Measurements from ENCODE around the gene IWS1.

The IWS1 gene

DNA sequence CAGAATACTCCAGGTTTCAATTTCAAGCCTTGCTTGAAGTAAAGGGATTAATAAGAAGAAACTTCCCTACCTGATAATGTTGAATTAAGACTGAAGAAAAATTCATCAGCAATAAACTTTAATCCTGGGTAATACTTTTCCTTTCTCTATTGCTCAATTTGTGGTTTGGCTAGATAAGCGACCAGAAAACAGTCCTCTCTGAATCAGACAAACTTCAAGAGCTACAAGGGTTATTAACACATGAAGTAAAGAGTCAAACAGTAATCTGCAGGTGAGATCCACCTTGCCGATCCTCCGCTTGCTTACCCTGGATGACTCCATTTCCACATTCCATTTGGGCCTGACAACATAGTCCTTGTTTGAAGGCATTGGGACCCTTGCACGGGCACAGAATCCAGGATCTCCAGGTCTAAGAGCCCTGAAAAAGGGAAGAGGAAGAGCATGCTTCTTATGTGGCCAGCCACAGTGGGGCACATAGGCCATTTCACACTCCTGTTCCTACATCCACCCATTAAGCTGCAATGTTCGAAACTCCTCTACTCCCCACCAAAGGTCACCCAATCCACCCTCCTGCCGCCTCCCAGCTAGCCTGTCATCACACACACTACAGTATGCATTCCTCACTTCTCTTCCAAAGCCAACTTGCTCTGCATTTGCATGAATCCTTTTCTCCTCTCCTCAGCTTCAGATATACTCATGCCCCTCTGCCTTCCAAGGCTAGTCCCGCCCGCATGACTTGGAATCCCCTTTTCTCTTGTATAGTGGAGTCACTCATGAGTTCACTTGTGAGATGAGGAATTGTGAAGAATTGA, 39.8 kb downstream of the IWS1 start:
- no peak for DNase-seq

DNA sequence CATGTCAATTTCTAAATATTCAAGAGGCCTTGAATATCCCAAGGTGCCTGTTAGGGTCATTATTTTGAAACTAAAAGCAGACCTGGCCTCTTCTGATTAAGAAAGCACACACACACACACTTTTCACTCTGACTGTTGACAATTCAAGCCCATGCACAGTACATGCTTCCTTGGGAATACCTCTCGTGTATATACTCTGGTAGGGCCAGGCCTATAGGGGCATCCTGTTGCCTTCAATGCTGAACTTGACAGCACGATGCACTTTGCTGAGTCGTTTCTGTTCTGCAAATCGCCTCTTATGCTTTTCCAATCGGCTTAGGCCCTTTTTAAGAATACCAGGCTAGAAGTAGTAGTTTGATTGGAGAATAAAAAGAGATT, 40.6 kb downstream of the IWS1 start:
- DNase-seq, result peak in 1 of 2 donors; percentile 4

GRCh38 chr2:127485051-127485693, 41.1 kb downstream of the IWS1 start:
- DNase-seq, result peak in 1 of 2 donors; percentile 21

GRCh38 chr2:127482031-127482430, 44.3 kb downstream of the IWS1 start:
- DNase-seq, result no peak

DNA sequence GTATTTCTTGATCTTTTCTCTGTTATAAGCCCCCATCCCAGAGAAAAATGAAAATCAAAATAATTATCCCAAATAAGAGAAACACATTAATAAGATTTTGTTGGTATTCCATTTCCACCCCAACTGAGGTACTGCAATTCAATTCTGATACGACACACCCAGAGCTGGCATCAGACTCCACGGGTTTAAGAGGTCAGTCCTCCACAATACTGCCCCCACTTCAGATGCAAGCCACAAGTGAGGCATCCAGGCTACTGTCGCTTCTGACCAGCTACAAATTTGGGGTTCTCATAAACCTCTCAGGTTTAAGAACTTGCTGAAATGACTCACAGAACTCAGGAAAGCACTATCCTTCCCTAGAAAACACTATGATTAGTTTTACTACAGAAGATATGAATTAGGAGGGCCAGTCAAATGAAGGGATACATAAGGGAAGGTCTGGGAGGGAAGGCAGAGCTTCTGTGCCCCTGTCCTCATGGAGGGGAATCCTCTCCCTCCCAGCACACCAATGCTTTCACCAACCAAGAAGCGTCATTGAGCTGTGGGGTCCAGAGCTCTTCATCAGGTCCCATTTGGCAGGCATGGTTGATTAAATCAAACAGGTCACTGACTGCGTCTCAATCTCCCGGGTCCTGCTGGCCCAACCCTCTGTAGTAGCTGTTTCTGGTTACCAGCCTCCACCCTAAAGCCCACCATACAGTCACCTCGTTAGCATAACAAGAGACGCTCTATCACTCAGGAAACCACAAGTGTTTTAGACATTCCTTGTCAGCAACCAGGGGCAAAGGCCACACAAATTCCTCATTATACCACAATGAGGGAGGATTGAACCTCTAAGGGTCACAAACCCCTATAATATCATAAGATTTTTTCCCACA, 46.2 kb downstream of the IWS1 start:
- DNase-seq, result no peak

DNA sequence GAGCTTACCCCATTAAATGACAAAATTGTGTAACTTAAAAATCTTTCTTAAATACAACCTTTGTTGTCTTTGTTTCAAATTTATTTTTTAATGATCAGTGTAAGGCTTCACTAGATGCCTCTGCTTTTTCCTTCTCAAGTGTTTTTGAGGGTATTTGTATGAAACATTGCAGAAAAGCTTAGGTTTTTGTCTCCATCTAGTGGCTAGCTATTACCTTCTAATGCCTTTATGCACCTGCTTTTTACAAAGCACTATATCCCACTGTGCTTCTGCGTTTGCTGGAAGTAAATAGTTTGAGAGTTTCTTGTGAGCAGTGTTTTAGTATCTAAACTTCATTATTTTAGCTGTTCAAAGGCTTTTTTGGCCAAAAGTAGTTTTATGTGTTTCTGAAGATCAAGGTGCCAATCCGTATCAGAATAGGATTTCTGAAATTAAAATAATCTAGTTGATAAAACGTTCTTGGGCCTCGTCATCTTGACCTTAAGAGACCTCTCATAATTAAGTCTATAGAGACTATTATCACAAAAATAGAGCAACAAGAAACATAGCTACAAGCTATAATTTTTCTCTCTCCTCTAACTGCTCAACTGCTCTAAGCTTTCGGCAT, 47.0 kb downstream of the IWS1 start:
- DNase-seq, result peak in 1 of 2 donors; percentile 50

GRCh38 chr2:127475788-127476187, 50.5 kb downstream of the IWS1 start:
- DNase-seq, result no peak

DNA sequence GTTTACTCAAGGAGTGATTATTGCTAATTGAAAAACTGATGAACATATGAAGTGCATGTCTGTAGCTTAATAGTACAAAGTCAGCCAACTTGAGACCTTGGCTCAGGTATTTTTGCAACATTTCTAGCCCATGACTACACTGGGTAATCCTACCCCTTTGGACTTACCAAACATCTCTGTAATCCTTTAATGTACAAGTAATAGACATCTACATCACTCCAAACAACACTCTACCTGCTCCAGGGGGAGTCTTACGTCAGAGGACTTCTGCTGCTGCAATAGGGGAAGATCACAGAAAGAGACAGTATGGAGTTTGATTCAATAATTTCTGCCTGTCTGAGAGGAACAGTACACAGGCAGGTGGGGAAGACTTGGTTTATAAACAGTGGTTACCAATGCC, 54.0 kb downstream of the IWS1 start:
- no peak for DNase-seq

DNA sequence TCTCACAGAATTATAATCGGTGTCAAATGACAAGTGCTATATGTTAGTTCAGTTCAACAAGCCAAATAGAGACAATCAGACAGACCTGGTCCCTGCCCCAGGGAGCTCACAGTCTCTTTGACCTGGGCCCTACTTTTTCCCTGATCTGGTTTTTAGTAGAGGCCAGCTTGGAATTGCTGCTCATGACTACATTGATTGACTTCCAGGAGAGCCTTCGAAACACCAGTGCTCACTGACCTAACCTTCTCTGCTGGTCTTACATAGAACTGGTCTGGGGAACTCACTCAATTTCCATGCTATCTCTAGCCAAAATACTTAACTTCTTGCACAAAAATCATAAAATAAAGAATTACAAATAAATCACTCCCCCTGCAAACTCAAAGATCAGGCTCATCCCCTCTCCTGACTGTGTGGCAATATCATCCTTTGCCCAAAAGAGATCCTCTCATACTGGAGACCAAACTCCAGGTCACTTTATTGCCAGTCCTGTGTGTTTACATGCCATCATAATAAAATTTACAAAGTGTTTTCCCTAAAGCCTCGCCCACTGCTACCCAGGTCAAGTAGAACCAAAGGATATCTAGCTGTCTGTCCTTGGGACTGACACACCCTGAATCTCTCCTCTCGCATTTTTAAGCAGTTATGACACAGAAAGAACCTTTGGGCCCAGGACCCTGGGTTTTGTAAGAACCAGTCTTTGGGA, 54.9 kb downstream of the IWS1 start:
- DNase-seq, result no peak

DNA sequence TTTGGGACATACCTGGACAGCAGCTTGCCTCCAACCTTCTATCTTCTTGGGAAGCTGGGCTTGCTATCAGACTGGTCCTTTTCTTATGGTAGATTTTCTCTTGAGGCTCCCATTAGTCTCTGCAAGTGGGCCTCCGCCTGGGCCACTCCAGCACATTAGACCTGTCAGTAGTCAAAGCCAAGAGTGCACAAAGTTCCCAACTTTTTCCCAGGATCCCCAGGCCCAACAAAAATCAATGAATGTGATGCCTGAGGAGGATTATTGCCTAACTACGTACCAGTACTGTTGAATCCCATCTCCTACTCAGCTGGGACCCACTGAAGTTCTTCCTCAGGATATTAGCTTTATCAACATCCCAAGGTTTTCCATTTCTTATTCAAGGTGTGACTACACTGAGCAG, 56.3 kb downstream of the IWS1 start:
- DNase-seq, result no peak

- DNase-seq, result no peak
Measured at GRCh38 chr2:127469051-127469450, 57.2 kb downstream of the IWS1 start.

DNA sequence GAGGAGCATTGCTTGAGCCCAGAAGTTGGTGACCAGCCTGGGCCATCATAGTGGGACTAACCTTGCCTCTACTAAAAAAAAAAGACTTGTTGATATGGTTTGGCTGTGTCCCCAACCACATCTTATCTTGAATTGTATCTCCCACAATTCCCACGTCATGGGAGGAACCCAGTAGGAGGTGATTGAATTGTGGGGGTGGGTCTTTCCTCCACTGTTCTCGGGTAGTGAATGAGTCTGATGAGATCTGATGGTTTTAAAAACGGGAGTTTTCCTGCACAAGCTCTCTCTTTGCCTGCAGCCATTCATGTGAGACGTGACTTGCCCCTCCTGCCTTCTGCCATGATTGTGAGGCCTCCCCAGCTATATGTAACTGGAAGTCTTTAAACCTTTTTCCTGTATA, 61.0 kb downstream of the IWS1 start:
- no peak for DNase-seq

GRCh38 chr2:127464470-127465257, 61.6 kb downstream of the IWS1 start:
- DNase-seq, result no peak

DNA sequence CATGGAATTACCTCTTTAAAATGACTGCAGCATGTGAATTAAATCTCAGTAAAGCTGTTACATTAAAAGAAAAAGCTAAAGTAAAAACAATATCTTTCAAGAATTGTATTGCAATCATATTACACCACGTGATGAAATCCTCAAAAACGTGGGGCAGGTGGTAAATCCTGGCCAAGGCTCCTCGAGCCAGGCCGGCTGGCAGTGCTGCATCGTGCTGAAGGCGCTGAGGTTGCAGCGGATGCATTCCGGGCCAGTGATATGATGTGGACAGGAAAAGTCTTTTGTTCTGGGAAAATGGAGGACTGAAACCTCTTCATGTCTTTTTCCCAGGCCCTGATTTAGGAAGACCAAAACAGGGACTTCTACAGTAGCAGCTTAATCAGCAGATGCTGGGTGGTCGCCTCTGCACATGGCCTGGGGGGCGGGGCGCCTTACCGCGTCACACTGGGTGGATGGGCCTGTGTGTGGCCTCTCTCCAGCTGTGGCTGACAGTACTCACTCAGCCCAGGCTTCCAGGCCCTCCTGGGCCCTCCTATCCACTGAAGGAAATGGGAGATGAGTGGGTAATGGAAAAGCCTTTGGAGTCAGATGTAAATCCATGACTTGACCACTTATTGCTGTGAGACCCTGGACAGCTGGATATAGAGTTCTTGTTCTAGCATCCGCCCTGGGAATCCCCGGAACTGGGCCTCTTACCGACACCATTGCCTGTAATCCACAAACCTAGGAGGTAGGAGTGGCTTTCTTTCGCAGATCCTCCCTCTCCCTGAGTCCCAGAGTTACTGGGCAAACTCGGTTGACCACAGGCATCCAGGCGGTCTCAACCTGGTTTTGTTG, 62.9 kb downstream of the IWS1 start:
- DNase-seq, result no peak

DNA sequence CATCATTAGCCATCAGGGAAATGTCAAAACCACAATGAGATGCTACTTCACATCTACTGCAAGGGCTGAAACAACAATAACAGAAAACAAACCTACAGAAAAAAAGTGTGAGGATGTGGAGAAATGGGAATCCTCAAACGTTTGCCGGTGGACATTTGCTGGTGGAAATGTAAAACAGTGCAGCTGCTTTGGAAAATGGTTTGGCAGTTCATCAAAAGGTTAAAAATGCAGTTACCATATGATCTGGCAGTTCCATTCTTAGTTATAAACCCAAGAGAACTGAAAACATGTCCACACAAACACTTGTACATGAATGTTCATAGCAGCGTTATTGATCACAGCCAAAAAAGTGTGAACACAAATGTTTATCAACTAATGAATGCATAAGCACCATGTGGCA, 63.8 kb downstream of the IWS1 start:
- DNase-seq, result no peak

GRCh38 chr2:127456960-127457359, 69.3 kb downstream of the IWS1 start:
- DNase-seq, result no peak

DNA sequence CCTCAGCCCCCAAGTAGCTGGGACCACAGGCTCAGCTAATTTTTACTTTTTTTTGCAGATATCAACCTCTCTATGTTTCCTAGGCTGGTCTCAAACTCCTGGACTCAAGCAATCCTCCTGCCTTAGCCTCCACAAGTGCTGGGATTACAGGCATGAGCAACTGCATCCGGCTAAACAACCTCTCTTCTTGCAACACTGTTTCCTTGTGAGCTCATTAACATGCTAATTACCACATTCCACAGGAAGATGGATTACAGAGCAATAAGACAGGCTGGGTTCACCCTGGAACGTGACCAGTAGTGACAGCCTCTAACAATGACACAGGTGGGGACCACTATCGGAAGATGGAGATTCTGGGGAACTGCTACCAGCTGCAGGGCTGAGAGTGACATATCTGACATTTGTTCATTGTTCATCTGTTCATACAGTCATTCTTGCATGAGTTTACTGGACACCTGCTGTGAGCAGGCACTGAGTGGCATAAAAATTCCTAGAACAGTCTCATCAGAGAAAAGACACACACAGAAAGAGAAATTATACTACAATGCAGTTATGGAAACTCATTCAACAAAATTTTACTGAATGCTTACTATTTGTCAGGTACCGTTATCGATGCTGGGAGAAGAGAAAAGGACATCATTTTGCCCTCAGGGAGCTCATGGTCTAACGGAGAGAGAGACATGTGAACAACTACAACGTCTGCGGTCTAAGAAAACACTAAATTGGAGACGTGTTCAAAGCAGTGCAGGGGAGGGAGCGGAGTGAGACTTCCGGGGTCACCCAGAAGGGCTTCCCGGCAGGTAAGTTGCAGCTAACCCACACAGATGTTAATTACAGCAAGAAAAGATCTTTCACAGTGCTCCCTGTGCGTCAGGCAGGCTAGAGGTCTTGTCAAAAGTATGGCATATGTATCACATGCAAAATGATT, 70.5 kb downstream of the IWS1 start:
- DNase-seq, result peak in 1 of 2 donors; percentile 32

DNA sequence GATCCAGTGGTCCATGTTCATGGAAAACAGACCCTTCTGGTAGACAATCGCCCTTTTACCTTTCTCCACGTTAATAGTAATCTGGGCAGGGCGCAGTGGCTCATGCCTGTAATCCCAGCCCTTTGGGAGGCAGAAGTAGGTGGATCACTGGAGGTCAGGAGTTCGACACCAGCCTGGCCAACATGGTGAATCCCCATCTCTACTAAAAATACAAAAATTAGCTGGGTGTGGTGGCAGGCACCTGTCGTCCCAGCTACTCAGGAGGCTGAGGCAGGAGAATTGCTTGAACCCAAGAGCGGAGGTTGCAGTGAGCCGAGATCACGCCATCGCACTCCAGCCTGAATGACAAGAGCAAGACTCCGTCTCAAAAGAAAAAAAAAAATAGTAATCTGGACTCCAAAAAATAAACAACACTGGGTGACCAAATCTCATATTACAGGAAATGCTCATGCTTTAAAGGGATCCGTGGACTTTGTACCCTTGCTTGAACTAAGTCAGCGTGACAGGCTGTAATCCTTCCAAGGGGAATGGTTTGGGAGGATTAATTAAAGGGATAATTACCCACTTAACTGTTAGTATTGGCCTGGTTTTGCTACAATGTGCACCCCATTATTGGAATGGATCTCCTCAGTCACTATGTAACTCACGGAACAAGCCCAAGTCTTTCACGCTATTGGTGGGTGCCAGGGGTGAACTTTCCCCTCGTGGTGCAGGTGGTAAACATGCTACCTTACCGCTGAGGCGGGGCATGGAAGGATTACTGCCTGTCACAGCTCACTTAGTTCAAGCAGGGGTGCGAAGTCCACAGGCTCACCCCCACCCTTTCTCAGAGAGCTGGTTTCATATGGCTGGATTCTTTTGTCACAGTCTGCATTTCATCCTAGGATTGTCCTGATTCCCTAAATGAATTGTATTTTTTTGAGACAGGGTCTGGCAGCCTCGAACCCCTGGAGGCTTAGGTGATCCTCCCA, 71.4 kb downstream of the IWS1 start:
- no peak for DNase-seq
